ENCODE results near the gene NEGR1.

Gene NEGR1

DNA sequence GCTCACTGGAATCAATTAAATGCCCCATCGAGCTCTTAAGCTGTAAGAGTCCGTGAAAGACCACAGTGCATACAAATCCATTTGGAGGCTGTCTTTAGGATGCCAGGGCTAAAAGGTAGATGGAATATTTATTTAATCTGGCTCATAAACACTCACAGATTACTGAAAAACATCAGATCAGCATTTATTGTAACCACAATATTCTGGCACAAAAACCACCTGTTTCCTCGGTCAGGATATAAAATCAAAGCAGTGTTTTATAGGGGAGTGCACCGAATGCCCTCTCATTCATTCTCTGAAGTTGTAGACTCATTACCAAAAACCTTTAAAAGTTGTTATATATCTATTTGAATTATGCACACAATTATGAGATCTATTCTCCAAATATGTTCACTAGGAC, 500.9 kb downstream of the NEGR1 start:
- H3K4me3 ChIP-seq (ENCODE audit: low read length) = no peak overlapping the region
- no peak for TF ChIP-seq CTCF (IDR thresholded peaks at IDR 0.05; ENCODE audit: insufficient read depth, low read depth, low read length, missing control alignments)
- DNase-seq (ENCODE audit: low read depth) = no peak

DNA sequence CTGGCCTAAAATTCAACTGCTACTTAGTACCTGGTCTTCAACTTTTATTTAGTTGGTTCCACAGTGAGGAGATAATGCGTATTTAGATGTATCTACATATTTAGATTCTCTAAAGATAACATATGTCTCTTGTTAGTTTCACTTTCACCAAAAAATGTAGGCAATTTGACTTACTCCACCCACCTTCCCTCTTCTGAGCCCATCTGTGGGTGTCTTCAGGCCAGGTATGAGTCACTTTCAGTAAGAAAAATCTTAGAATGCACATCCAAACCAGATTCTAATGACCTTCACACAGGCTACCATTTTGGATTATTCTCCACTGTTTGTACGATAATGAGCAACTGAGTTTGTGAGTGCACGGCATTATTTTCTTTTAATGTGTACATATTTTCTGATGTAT, 501.7 kb downstream of the NEGR1 start:
- no peak overlapping the region for H3K4me3 ChIP-seq (ENCODE audit: low read length)
- no peak for TF ChIP-seq CTCF (IDR thresholded peaks at IDR 0.05; ENCODE audit: insufficient read depth, low read depth, low read length, missing control alignments)
- no peak for DNase-seq (ENCODE audit: low read depth)

DNA sequence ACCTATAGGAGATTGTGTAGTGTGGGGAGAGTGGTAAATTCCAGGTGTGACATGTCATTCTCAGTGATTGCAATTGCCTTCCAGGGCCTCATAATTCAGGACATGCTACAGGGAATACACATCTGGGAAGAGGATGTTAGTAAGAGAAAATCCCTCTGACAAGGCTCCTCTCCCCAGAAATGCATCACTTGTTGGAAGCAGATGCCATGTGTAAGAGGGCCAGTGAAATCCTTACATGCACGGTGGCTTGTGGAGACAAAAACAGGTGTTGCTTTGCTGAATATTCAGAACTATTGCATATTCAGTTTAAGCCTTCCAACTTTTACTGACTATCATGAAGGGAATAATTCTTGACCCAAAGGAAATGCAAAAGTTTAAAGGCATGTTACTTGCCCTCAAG, 503.4 kb downstream of the NEGR1 start:
- DNase-seq (ENCODE audit: low read depth) = no peak
- H3K4me3 ChIP-seq (ENCODE audit: low read length) = no peak overlapping the region
- TF ChIP-seq CTCF (IDR thresholded peaks at IDR 0.05; ENCODE audit: insufficient read depth, low read depth, low read length, missing control alignments) = no peak

GRCh38 chr1:71777094-71777493, 505.2 kb downstream of the NEGR1 start:
- no peak overlapping the region for H3K4me3 ChIP-seq (ENCODE audit: low read length)
- no peak for TF ChIP-seq CTCF (IDR thresholded peaks at IDR 0.05; ENCODE audit: insufficient read depth, low read depth, low read length, missing control alignments)
- no peak for DNase-seq (ENCODE audit: low read depth)

DNA sequence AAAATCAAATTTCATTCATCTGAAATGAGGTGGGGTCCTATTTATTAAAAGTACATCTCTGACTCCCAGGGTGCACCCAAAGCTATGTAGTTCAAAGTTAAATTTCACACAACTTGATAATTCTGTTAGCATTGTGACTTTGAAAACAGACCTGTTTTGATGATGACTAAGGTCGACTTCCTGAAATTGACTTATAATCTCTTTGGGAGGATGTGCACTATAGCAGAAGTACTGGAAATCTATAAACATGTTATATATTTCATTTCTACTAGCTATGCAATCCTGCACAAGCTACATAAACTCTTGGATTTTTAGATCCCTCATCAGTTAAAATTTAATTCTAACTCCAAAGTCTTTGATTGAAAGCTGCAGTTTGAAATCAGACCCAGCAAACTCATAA, 507.6 kb downstream of the NEGR1 start:
- TF ChIP-seq CTCF (IDR thresholded peaks at IDR 0.05; ENCODE audit: insufficient read depth, low read depth, low read length, missing control alignments) = no peak
- H3K4me3 ChIP-seq (ENCODE audit: low read length) = no peak overlapping the region

GRCh38 chr1:71770121-71770520, 512.2 kb downstream of the NEGR1 start:
- DNase-seq (ENCODE audit: low read depth) = no peak
- no peak for TF ChIP-seq CTCF (IDR thresholded peaks at IDR 0.05; ENCODE audit: insufficient read depth, low read depth, low read length, missing control alignments)

More for the DNA sequence above, 507.6 kb downstream of the NEGR1 start:
- DNase-seq (ENCODE audit: low read depth) = no peak

GRCh38 chr1:71766748-71767147, 515.6 kb downstream of the NEGR1 start:
- no peak for TF ChIP-seq CTCF (IDR thresholded peaks at IDR 0.05; ENCODE audit: insufficient read depth, low read depth, low read length, missing control alignments)
- DNase-seq (ENCODE audit: low read depth) = no peak
- no peak overlapping the region for H3K4me3 ChIP-seq (ENCODE audit: low read length)

More at GRCh38 chr1:71770121-71770520, 512.2 kb downstream of the NEGR1 start:
- H3K4me3 ChIP-seq (ENCODE audit: low read length) = no peak overlapping the region
